ENCODE measurements around the gene MIGA2.

DNA sequence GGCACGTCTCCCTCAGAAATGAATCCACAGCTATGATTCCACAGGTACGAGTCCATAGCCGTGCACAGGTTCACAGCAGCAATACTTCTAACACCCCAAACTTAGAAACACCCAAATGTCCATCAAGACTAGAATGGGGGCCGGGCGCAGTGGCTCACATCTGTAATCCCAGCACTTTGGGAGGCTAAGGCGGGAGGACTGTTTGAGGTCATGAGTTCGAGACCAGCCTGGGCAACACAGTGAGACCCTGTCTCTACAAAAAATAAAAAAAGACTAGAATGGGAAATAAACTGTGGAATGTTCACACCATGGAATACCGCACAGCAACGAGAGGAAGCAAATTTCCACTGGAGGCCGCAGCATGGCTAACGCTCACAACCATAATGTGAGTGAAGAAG, 40.2 kb downstream of the MIGA2 start:
- TF ChIP-seq, protein P1, sequence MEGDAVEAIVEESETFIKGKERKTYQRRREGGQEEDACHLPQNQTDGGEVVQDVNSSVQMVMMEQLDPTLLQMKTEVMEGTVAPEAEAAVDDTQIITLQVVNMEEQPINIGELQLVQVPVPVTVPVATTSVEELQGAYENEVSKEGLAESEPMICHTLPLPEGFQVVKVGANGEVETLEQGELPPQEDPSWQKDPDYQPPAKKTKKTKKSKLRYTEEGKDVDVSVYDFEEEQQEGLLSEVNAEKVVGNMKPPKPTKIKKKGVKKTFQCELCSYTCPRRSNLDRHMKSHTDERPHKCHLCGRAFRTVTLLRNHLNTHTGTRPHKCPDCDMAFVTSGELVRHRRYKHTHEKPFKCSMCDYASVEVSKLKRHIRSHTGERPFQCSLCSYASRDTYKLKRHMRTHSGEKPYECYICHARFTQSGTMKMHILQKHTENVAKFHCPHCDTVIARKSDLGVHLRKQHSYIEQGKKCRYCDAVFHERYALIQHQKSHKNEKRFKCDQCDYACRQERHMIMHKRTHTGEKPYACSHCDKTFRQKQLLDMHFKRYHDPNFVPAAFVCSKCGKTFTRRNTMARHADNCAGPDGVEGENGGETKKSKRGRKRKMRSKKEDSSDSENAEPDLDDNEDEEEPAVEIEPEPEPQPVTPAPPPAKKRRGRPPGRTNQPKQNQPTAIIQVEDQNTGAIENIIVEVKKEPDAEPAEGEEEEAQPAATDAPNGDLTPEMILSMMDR (IDR thresholded peaks at IDR 0.05): no peak
- TF ChIP-seq POLR2A (IDR thresholded peaks at IDR 0.05): no peak
